ENCODE measurements around the gene KCNT2. TPM values are rescaled to one million over a fixed set of nuclear protein-coding genes. Genes with fewer than 3 reads are reported as not detected.

The KCNT2 gene
- total and polyA plus RNA-seq, 9 donors = 5.3 to 34.9 (median 14.1) TPM

GRCh38 chr1:196623079-196623478, 14.8 kb upstream of the KCNT2 start:
- 83 to 95% (median 94%) methylated on average over 1 of the region's 1 CpG for WGBS, 3 donors
- Histone ChIP-seq H3K4me1 (ENCODE audit: insufficient read depth) (no peaks in the 10 kb centered on the region), H3K36me3 (no peaks in the 10 kb centered on the region), H3K4me3 (no peak overlapping the region), H3K27me3 (no peaks in the 10 kb centered on the region), H3K9me3 (no peaks in the 10 kb centered on the region), H3K27ac (no peak overlapping the region)
- no peak for DNase-seq
- intact Hi-C loops (cut with DNase I) = no loop called here
- TF ChIP-seq POLR2A (IDR thresholded peaks at IDR 0.05) (no peak), EP300 (IDR thresholded peaks at IDR 0.05) (no peak), CTCF (IDR thresholded peaks at IDR 0.05) (no peak)

GRCh38 chr1:196619721-196620120, 11.5 kb upstream of the KCNT2 start:
- intact Hi-C loops (cut with DNase I) = no loop called here
- no peaks in the 10 kb centered on the region for H3K36me3 ChIP-seq
- H3K4me3 ChIP-seq = no peak overlapping the region
- 94 to 96% (median 95%) methylated on average over 2 of the region's 2 CpGs for WGBS, 3 donors
- H3K9me3 ChIP-seq = no peaks in the 10 kb centered on the region
- H3K27ac ChIP-seq = no peak overlapping the region
- no peaks in the 10 kb centered on the region for H3K4me1 ChIP-seq (ENCODE audit: insufficient read depth)
- no peak for DNase-seq
- no peak for TF ChIP-seq EP300 (IDR thresholded peaks at IDR 0.05)
- no peak for TF ChIP-seq CTCF (IDR thresholded peaks at IDR 0.05)
- TF ChIP-seq POLR2A (IDR thresholded peaks at IDR 0.05) = no peak
- no peaks in the 10 kb centered on the region for H3K27me3 ChIP-seq

- WGBS, 3 donors = 82 to 93% (median 91%) methylated on average over 3 of the region's 3 CpGs
- intact Hi-C loops (cut with DNase I) = no loop called here
- H3K27ac ChIP-seq = no peak overlapping the region
These were observed 3.6 kb upstream of the KCNT2 start for GRCh38 chr1:196611873-196612272.

GRCh38 chr1:196609370-196609737, 1.1 kb upstream of the KCNT2 start:
- Histone ChIP-seq H3K27me3 (no peaks in the 10 kb centered on the region), H3K4me1 (ENCODE audit: insufficient read depth) (peaks cover 3% of the 10 kb centered on the region), H3K4me3 (no peak overlapping the region), H3K9me3 (no peaks in the 10 kb centered on the region), H3K27ac (peak overlapping the region; percentile 72 to 89), H3K36me3 (no peaks in the 10 kb centered on the region)
- peak in 1 of 3 donors; percentile 3 for TF ChIP-seq CTCF (IDR thresholded peaks at IDR 0.05)
- TF ChIP-seq POLR2A (IDR thresholded peaks at IDR 0.05) = no peak
- DNase-seq = peak in 1 of 5 donors; percentile 46
- 35 to 43% (median 35%) methylated on average over 10 of the region's 10 CpGs for WGBS, 3 donors
- intact Hi-C loops (cut with DNase I) = loop anchor here in 1 of 4 donors (10.0 kb wide), 1 partner anchor 45 kb away; the partner anchor contains the start of gene CFH

More at GRCh38 chr1:196611873-196612272, 3.6 kb upstream of the KCNT2 start:
- DNase-seq = no peak
- no peaks in the 10 kb centered on the region for H3K9me3 ChIP-seq
- no peaks in the 10 kb centered on the region for H3K4me1 ChIP-seq (ENCODE audit: insufficient read depth)
- H3K4me3 ChIP-seq = no peak overlapping the region
- TF ChIP-seq POLR2A (IDR thresholded peaks at IDR 0.05) = no peak
- no peak for TF ChIP-seq EP300 (IDR thresholded peaks at IDR 0.05)
- no peak for TF ChIP-seq CTCF (IDR thresholded peaks at IDR 0.05)
- no peaks in the 10 kb centered on the region for H3K36me3 ChIP-seq
- H3K27me3 ChIP-seq = no peaks in the 10 kb centered on the region
